ENCODE results near the gene FHOD1. TPM values are rescaled to one million over a fixed set of nuclear protein-coding genes. Genes with fewer than 3 reads are reported as not detected.

Gene FHOD1
- total and polyA plus RNA-seq, 10 donors: 45.6 to 304 (median 147) TPM

- Histone ChIP-seq H3K27ac (no peak overlapping the region), H3K4me1 (peaks cover 0 to 11% (median 0%) of the 10 kb centered on the region in 6 donors), H3K4me3 (no peak overlapping the region), H3K9me3 (no peaks in the 10 kb centered on the region), H3K36me3 (peaks cover 0 to 65% (median 29%) of the 10 kb centered on the region in 6 donors), H3K27me3 (replicated peaks in 1 of 7) (no peaks in the 10 kb centered on the region)
- WGBS, 5 donors: 88 to 97% (median 96%) methylated on average over 7 to 8 of the region's 8 CpGs
- DNase-seq: no peak
- intact Hi-C loops (cut with DNase I; ENCODE audit: low total_unique reads): no loop called here
- no peak for TF ChIP-seq CTCF (IDR thresholded peaks at IDR 0.05 in 8 of 11, conservative IDR thresholded peaks at IDR 0.05 in 3 of 11)
- TF ChIP-seq POLR2AphosphoS5 (IDR thresholded peaks at IDR 0.05): no peak
- TF ChIP-seq POLR2A (IDR thresholded peaks at IDR 0.05): no peak
Observed at GRCh38 chr16:67206129-67206837, 41.0 kb downstream of the FHOD1 start.

- WGBS, 5 donors: 68 to 81% (median 76%) methylated on average over 1 to 4 of the region's 4 CpGs
- Histone ChIP-seq H3K4me3 (no peak overlapping the region), H3K27ac (no peak overlapping the region), H3K9me3 (no peaks in the 10 kb centered on the region), H3K4me1 (peaks cover 0 to 20% (median 0%) of the 10 kb centered on the region in 6 donors), H3K27me3 (replicated peaks in 1 of 7) (no peaks in the 10 kb centered on the region), H3K36me3 (peaks cover 0 to 79% (median 43%) of the 10 kb centered on the region in 6 donors)
- DNase-seq: no peak
- intact Hi-C loops (cut with DNase I; ENCODE audit: low total_unique reads): no loop called here
- peak in 2 of 3 donors; percentile 16 to 57 for TF ChIP-seq POLR2AphosphoS5 (IDR thresholded peaks at IDR 0.05)
- no peak for TF ChIP-seq CTCF (IDR thresholded peaks at IDR 0.05 in 8 of 11, conservative IDR thresholded peaks at IDR 0.05 in 3 of 11)
Observed at GRCh38 chr16:67204076-67204475, 43.2 kb downstream of the FHOD1 start.

- no peak overlapping the region for H3K4me3 ChIP-seq
- peaks cover 0 to 90% (median 53%) of the 10 kb centered on the region in 6 donors for H3K36me3 ChIP-seq
- no peaks in the 10 kb centered on the region for H3K27me3 ChIP-seq (replicated peaks in 1 of 7)
- intact Hi-C loops (cut with DNase I; ENCODE audit: low total_unique reads): no loop called here
- TF ChIP-seq POLR2A (IDR thresholded peaks at IDR 0.05) (no peak), POLR2AphosphoS5 (IDR thresholded peaks at IDR 0.05) (peak in 1 of 3 donors; percentile 39), CTCF (IDR thresholded peaks at IDR 0.05 in 8 of 11, conservative IDR thresholded peaks at IDR 0.05 in 3 of 11) (no peak)
- whole genome bisulfite sequencing, 5 donors: 88 to 93% (median 92%) methylated on average over 12 to 23 of the region's 23 CpGs
- H3K27ac ChIP-seq: no peak overlapping the region
- no peaks in the 10 kb centered on the region for H3K9me3 ChIP-seq
- no peak for DNase-seq
- H3K4me1 ChIP-seq: peaks cover 0 to 31% (median 5%) of the 10 kb centered on the region in 6 donors
Observed at GRCh38 chr16:67202956-67203493, 44.3 kb downstream of the FHOD1 start.

DNA sequence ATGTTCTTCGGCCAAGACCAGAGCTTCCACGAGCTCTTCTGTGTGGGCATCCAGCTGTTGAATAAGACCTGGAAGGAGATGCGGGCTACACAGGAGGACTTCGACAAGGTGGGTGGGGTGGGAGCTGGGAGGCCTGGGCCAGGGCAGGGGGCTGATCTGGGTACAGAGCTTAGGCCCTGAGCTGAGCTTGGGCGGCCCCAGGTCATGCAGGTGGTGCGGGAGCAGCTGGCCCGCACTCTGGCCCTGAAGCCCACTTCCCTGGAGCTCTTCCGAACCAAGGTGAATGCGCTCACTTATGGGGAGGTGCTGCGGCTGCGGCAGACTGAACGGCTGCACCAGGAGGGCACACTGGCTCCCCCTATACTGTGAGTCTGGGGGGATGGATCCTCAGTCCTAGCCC, 44.9 kb downstream of the FHOD1 start:
- Histone ChIP-seq H3K27ac (no peak overlapping the region), H3K9me3 (no peaks in the 10 kb centered on the region), H3K4me1 (peaks cover 0 to 37% (median 8%) of the 10 kb centered on the region in 6 donors), H3K36me3 (peaks cover 0 to 90% (median 59%) of the 10 kb centered on the region in 6 donors), H3K27me3 (replicated peaks in 1 of 7) (no peaks in the 10 kb centered on the region), H3K4me3 (no peak overlapping the region)
- 93 to 100% (median 97%) methylated on average over 1 to 12 of the region's 12 CpGs for WGBS, 5 donors
- no peak for DNase-seq
- TF ChIP-seq POLR2A (IDR thresholded peaks at IDR 0.05) (no peak), CTCF (IDR thresholded peaks at IDR 0.05 in 8 of 11, conservative IDR thresholded peaks at IDR 0.05 in 3 of 11) (no peak), POLR2AphosphoS5 (IDR thresholded peaks at IDR 0.05) (no peak)
- intact Hi-C loops (cut with DNase I; ENCODE audit: low total_unique reads): no loop called here

All from spleen (tissue), 11 donors.